Endometrial microvascular endothelial cells (primary cell): ENCODE measurements around the gene PI16. TPM values are rescaled to one million over a fixed set of nuclear protein-coding genes. Genes with fewer than 3 reads are reported as not detected.
"Not testable (repeated sequence)": the region's sequence is repeated elsewhere in the genome, so short reads cannot be mapped to it uniquely, and the experiment has no call there.

Experiments used
- in situ Hi-C: cut with HindIII; loops from 2 replicates; pipeline ENCODE4 v1.10.0; 2017; ENCODE audit warnings: low sequenced_read_pairs, low pct_unique_long_range_greater_than_20kb; ENCODE audit errors: inconsistent ontology term
- total RNA-seq: library from RNA; depleted of rRNA; stranded (reverse); fragments of >200 nt; gene quantifications from one replicate; pipeline ENCODE4 v1.2.3, GENCODE V29; 2015; ENCODE audit errors: inconsistent ontology term

The PI16 gene
- total RNA-seq, 1 donor from 2014 or later, result not detected

- in situ Hi-C loops, result no loop called here
Observed at GRCh38 chr6:36983538-36983937, 29.0 kb downstream of the PI16 start.

GRCh38 chr6:36984581-36985416, 30.3 kb downstream of the PI16 start:
- in situ Hi-C loops, result no loop called here

DNA sequence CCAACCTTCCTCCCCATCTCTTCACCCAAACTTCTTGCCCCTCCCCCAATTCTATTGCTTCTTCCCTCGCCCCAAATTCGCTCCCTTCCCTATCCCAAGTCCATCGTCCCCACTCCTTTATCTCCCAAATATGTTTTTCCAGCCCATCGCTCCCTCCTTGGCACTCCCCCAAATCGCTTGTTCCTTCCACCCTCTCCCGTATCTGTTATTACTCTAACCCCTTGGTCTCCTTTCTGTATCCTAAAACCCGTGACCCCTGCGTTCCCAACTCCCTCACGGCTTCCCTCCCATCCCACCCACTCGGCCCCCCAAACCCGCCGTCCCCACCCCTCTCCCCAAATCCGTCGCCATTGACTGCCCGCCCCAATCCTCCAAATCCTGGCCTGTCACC, 30.9 kb downstream of the PI16 start:
- in situ Hi-C loops, result no loop called here

- in situ Hi-C loops, result no loop called here
Observed at GRCh38 chr6:36985808-36986703, 31.5 kb downstream of the PI16 start, which contains the start of gene MTCH1. TSS of gene MTCH1 (minus strand) at chr6:36986196. CDS start at chr6:36986173, 23 bp downstream.

DNA sequence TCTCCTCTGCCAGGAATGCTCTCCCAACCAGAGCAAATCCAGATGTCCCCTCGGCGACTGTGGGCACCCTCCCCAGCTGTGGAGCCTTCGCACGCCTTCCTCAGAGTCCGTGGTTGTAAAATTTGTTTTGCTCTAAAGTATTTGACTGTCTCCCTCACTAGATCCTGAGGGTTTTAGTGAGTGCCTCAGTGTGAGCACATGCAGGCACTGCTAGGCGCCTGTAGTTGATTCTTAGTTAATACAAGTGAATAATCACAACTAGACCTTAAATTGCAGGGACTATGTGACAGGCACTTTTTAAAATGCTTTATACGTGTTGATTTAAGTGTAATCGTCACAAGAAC, 32.1 kb downstream of the PI16 start:
- in situ Hi-C loops, result no loop called here

DNA sequence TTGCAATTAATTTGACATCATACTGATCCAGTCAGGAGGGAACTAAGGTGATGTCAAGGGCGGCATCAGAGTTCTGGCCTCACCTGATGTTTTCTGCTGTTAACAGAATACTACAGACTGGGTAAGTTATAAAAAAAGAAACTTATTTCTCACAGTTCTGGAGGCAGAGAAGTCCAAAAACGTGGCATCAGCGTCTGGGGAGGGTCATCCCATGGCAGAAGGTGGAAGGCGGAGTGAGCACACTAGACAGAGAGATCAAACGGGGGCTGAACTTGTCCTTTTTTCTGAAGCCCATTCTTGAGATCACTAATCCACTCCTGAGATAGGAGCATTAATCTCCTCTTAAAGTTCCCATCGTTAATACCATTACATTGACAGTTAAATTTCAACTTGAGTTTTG, 34.7 kb downstream of the PI16 start:
- in situ Hi-C loops, result no loop called here

DNA sequence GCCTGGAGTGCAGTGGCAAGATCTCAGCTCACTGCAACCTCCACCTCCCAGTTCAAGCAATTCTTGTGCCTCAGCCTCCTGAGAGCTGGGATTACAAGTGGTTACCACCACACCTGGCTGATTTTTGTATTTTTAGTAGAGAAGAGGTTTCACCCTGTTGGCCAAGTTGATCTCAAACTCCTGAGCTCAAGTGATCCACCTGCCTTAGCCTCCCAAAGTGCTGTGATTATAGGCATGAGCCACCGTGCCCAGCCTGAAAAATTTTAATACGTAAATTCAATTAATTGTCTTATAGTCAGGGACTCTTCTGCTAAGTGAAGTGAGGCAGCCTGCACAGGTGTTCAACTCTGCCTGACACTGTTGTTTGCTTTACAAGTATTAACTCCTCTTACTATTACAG, 35.9 kb downstream of the PI16 start:
- in situ Hi-C loops, result not testable (repeated sequence)

DNA sequence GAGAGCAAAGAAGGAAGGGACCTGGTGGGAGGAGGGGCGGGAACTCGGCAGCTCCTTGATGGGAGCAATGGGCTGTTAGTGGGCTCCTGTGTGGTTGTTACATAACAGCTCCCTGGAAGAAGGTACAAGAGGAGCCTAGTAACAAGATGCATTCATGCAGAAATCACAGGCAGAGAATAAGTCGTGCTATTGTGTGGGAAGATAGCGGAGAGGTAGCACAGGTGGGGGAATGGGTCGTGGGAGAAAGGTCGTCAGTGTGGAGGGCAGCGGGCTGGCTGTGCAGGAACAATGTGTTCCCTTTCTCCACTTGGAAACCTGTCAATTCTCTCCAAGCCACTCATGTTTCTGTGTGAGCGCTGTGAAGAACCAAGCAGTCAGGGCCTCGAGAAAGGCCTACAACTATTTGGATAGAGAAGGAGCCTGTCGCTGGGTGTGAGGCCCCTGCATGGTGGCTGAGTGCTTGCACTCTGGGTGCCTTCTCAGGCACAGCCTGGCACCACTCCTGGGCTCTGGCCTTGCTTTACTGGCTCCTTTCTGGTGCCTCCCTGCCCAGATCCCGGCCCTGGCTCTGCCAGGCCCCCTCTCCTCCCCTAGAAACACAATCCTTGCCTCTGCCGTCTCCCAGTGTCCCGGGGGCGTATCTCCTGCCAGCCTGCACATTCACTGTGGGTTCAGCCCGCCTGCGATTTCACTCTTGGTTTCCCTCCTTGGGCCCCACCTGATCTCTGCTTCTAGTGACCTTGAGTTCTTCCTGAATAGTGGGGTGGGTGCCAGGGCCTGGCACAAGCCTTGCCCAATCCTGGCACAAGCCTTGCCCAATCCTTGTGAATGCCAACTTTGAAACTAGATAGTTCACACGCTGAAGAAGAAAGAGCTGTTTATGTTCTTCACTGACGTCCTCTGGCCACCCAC, 43.5 kb downstream of the PI16 start:
- in situ Hi-C loops, result no loop called here

DNA sequence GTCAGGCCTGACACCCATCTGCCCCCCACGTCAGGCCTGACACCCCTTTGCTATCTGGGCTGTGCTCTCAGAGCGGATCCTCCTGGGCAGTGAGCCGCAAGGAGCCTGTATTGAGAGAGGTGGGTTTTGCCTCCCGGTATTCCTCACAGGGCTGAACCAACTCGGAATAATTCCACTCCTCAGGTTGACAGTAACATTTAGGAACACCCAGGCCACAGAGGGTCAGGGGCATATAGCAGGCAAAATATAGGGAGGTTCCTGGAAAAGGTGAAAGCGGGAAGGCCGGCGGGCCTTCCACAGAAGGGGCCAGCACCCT, 44.1 kb downstream of the PI16 start:
- in situ Hi-C loops, result no loop called here

DNA sequence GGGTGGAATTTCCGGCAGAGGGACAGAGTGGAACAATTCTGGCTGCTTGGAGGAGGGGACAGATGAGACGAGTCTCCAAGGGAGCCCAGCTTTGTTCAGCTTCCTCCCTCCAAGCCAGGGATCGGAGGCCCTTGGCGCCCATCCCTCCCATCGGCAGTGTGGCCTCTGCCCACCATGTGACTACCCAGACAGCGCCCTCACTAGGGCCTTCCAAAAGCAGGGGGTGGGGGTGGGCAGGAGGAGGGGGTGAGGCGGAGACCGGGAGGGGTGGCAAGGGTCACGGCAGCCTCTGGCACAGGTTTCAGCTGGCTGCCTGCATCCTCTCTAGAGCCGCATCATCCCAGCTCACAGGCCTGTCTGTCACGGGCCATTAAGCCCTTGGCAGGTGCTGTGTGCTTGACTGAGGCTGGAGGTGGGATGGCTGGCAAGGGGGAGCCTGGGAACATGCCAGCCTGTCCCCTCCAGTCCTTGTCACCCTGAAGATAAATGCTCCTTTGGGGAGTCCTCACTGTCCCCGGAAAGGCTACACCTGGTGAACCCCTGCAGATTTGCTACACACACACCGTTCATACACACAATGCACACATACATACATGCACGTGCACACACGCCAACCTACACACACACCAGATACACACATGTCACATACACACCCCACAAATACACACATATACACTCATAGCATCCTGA, 44.7 kb downstream of the PI16 start:
- in situ Hi-C loops, result no loop called here

DNA sequence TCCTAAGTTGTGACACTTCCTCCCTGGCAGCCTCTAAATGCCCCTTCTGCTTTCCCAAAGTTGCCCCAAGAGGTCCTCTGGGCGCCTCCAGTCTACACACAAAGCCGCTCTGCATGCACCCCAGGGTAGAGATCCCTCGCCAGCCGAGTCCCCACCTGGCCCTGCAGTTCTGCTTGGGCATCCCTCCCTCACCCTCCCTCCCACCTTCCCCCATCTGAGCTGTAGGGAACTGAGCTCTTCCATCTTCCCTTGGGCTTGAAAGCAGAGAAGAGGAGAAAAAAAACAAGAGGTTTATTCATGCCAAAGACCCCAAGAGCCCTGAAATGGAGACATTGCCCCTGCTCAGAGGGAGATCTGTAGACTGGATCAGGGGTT, 45.2 kb downstream of the PI16 start:
- in situ Hi-C loops, result no loop called here

- in situ Hi-C loops, result no loop called here
Observed at GRCh38 chr6:37004044-37004980, 49.8 kb downstream of the PI16 start.

GRCh38 chr6:37005061-37005810, 50.7 kb downstream of the PI16 start, which contains the start of gene FGD2:
TSS of gene FGD2 (plus strand) at chr6:37005655. CDS start at chr6:37005818, 163 bp downstream.
- in situ Hi-C loops, result no loop called here

GRCh38 chr6:37005827-37006567, 51.5 kb downstream of the PI16 start:
- in situ Hi-C loops, result no loop called here

- in situ Hi-C loops, result no loop called here
Observed at GRCh38 chr6:37006793-37007339, 52.3 kb downstream of the PI16 start.
